NCI-H2171 (cell line): ENCODE measurements around the gene MOB1A.
"Not testable (repeated sequence)": the region's sequence is repeated elsewhere in the genome, so short reads cannot be mapped to it uniquely, and the experiment has no call there.

Experiments
- DNase-seq: peaks from one replicate; lab custom pipeline; 2025; lab: John Stamatoyannopoulos, UW

MOB1A gene

DNA sequence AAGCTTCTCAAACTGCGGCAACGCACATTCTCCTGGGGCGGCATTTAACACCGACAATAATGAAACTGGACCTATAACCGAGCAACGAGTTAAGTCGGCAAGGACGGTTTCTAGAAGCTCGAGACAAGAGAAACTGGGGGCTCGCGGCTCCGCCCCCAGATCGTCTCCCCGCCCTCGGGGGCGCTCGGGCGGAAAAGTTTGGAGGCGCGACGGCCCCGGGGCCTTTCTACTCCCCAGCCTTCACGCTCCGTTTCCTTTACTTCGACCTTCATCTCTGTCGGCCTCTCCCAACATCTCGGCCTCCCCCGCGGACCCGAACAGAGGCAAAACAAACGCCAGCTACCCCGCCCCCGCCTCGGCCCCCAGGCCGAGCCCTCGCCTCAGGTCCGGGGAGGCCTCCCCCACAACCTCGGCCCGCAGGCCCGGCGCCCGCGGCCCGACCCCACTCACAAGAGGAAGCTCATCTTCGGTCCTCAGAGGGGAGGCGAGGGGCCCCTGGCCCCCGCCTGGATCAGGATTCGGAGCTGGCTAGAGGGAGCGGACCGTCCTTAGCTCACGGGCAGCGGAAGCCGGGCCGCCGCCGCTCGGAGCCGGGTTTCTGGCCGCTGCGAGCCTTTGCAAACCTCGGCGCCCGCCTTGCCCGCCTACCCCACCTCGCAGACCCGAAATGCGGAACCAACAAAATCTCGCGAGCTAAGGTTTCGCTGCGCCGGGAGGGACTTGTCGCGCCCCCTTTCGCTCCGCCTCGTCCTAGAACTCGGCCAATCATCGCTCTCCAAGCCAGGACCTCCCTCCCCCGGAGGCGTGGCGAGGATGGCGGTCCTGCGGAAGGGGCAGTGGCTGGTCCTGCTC lies at the start of gene MOB1A:
TSS of gene MOB1A (minus strand) at position 669 of the 852 bp plus-strand sequence. CDS start at position 464, 205 bp downstream.
- peak; percentile 99 for DNase-seq

DNA sequence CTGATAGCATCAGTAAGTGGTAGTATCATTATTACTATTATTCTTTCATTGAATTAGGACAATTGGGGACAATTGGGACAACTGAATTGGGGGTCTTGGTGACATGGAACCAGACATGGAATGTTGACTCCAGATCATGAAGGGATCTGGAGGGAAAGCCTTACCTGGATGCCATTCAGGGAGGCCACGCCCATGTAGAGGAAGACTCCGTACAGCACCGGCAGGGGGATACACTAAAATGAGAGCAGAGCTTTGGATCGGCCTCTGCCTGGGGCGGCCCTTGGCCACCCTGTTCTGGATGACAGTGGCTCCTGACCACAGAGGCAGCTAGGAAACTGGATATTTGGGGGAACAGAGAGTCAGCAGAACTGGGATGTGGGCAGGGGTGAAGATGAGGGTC lies 49.0 kb upstream of the MOB1A start:
- DNase-seq, result no peak

GRCh38 chr2:74226648-74227213 lies 48.1 kb upstream of the MOB1A start:
- DNase-seq, result peak; percentile 12

- DNase-seq, result no peak
Measured at GRCh38 chr2:74225698-74226459, 47.2 kb upstream of the MOB1A start.

DNA sequence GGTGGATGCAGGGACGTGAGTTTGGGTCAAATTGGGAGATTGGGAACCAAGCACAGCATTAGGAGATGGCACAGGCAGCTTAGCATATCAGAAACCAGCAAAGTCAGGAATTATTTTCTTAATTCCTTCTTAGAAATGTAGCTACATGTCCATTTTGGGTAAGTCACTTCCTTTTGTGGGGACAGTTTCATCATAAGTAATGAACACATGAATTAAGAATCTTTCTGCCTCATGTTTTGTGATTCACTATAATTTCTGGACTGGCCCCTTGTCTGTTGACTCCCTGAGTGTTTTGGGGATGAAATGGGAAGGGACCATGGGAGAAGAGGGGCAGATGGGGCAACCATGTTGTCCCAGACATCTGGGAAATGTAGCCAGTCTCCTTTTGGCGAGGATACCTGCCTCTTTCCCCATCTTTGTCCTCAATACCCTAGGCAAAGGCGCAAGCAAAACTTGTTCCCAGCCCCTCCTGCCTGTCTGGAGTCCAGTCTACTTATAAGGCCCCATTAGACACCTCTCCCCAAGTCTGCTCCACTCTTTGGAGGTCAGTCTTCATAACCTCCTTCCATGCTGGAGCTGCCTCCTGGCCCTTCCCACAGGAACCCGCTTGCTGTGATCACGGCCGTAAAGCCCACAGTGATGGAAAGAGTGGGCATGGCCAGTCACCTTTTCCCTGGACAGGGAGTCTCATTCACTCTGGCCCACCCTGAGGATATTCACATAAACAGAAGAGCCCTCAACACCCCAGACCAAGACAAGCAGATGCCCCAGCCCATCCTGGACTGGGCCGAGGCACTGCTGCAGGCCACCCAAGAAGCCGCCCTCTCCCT lies 45.5 kb upstream of the MOB1A start:
- no peak for DNase-seq

- DNase-seq, result no peak
Measured at GRCh38 chr2:74222300-74222650, 43.6 kb upstream of the MOB1A start.

GRCh38 chr2:74221604-74222299 lies 43.1 kb upstream of the MOB1A start:
- no peak for DNase-seq

GRCh38 chr2:74221091-74221490 lies 42.4 kb upstream of the MOB1A start:
- DNase-seq, result no peak

GRCh38 chr2:74219846-74220486 lies 41.3 kb upstream of the MOB1A start:
- no peak for DNase-seq

GRCh38 chr2:74216642-74217041 lies 38.0 kb upstream of the MOB1A start:
- no peak for DNase-seq

DNA sequence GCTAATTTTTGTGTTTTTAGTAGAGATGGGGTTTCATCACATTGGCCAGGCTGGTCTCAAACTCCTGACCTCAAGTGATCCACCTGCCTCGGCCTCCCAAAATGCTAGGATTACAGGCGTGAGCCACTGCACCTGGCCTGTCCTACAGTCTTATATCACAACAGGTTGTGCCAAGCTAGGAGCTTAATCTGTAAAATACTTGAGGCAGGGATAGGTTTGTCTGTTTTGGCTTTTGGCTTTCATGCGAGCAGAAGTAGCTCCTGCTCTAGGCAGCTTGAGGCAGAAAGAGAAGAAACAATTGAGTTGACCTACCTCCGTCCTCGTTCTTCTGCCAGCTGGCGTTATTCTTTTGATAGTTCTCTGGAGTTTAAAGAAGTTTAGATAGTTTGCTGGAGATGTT lies 37.1 kb upstream of the MOB1A start:
- not testable (repeated sequence) for DNase-seq

DNA sequence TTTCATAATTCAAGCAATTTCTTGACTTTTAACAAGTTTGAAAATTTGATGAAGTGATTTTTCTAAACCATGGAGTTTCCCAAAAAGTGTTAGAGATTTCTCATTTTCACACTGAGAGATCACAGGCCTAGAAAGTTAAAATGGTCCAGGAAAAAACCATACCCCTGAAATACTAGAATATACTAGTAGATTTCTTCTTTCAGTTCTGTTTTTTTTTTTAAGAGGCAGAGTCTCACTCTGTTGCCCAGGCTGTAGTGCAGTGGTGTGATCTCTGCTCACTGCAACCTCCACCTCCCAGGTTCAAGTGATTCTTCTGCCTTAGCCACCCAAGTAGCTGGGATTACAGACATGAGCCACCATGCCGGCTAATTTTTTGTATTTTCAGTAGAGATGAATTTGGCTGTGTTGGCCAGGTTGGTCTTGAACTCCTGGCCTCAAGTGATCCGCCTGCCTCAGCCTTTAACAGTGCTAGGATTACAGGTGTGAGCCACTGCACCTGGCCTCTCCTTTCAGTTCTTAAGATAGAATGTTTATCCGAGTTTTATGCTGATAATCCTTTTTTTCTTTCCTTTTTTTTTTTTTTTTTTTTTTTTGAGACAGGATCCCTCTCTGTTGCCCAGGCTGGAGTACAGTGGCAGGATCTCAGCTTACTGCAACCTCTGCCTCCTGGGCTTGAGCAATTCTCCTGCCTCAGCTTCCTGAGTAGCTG lies 34.2 kb upstream of the MOB1A start:
- no peak for DNase-seq

DNA sequence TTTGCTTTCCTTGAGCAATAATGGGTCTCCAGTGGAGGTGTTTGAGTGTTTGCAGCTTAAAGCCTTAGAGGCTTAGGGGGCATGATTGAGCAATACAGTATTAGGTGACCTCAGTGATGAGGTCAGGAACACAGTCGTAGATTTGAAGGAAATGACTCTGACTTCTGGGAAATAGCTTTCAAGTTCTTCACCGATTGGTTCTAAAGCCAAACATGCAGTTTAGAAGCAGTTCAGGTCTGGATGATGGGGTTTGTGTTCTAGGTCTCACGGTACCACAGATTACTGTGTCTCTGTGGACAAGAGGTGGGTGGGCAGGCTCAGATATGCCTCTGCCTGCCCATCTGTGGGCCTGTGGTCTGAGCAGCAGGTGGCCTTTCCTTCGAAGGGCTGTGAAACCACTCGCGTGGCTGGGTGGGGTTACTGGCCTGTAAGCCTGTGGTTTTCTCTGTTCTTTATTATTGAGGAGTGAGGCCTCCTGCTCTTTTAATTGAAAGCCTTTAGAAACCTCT lies 27.6 kb upstream of the MOB1A start:
- no peak for DNase-seq

DNA sequence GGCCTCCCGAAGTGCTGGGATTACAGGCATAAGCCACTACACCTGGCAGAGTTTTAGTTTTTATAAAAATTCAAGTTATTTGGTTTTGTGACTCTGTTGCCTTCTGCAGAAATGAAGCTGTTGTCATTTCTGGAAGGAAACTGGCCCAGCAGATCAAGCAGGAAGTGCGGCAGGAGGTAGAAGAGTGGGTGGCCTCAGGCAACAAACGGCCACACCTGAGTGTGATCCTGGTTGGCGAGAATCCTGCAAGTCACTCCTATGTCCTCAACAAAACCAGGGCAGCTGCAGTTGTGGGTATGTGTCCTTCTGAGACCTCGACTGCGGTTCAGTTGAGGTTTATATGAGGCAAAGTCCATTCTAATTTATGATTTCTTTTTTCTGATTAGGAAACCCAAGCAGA lies 26.9 kb upstream of the MOB1A start:
- no peak for DNase-seq

GRCh38 chr2:74205113-74205512 lies 26.4 kb upstream of the MOB1A start:
- no peak for DNase-seq

DNA sequence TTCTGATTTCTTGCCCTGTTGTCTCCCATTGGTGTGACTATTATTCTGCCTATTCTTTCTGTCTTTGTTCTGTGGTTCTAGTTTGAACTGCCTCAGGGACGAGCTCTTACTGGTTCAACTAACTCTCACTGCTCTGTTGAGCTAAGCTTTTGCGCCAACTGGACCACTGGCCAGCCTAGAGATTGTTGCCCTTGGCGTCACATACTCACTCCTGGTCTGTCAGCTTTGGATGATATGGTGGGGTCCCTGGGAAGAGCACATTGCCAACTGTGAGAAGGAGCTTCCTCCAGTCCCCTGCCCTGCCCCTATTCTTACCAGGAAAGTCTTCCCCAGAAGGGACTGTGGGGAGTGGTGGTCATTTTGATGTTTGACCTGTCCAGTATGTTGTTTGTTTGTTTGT lies 25.8 kb upstream of the MOB1A start:
- no peak for DNase-seq

- DNase-seq, result no peak
Measured at GRCh38 chr2:74201596-74201995, 22.9 kb upstream of the MOB1A start.

DNA sequence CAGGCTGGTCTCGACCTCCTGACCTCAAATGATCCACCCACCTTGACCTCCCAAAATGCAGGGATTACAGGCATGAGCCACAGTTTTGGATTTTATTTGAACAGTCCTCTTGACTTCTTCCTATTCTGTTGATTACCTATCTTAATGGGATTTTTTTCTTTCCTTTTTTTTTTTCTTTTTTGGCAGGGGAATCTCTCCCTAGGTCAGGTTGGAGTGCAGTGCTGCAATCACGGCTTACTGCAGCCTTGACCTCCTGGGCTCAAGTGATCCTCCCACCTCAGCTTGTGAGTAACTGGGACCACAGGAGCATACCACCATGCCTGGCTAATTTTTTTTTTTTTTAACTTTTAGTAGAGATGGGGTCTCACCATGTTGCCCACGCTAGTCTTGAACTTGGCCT lies 22.5 kb upstream of the MOB1A start:
- DNase-seq, result no peak

DNA sequence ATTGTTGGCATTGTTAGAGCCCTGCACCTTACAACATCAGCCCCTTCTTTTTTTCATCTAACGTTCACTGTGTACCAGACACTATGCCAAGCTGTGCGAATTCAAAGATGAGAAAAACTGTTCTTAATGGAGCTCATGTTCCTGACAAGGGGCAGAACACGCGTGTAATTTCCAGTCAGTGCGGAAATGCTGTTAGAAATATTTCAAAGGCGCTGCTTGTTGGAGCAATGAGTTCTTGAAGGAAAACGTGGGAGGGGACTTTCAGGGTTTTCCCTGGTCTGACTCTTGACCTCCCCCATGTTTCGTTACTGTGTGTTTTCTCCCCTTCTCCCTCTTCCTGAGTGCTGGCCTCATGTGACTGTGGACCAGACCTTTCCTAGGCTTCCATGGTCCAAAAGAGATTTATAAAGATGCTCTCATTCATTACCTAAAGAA lies 21.2 kb upstream of the MOB1A start:
- no peak for DNase-seq

DNA sequence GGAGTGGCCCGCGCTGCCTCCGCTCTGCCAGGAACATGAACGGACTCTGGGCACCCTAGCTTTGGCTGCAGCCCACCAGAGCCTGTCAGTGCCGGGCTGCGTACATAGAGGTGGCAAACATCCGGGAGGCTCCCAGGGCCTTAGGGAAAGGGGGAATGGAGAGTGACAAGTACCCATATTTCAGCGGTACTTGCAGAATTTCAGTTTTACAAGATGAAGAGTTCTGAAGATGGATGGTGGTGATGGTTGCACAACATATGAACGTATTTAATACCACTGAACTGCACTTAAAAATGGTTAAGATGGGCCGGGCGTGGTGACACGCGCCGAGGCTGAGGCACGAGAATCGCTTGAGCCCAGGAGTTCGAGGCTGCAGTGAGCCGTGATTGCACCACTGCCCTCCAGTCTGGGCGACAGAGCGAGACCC lies 20.6 kb upstream of the MOB1A start:
- DNase-seq, result no peak
